ENCODE results near the gene RPL11.
"Not testable (repeated sequence)": the region's sequence is repeated elsewhere in the genome, so short reads cannot be mapped to it uniquely, and the experiment has no call there.

Gene RPL11

DNA sequence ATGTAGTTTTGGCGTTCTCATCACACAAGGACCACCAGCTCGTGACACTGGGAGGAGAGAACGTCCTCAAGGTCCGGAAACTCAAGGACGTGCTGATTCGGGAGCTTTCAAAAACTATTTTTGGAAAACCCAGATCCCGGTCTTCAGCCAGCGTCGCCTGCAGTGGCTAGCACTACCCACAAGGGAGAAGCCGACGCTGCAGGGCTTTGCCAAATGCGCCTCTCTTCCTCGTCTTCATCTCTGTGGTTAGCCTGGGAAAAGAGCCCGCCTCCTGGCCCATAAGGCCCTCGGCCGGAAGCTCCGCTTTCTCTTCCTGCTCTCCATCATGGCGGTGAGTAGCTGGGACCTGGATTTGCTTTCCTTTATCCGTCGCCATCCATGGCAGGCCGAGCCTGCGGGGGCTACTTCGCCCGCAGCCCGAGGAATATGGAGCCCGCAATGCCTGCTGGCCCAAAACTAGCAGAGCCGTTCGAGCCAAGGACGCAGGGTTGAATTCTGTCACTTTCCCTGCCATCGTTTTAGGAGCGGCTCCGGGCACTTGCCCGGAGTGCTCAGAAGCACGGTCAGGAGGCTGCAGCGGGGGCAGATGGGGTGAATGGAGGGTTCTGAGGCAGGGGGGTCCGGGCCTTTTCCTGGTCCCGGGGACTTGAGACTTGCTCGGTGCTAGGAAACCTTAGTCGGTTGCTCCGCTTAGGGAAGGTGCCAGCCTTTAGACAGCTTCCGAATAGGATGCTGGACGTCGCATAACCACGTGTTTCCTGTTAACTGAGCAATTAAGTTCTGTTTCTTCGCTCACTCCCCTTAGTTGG, at the start of gene RPL11:
TSS of gene RPL11 (plus strand) at position 308 of the 809 bp plus-strand sequence. CDS start at position 326, 18 bp downstream.
- peak; percentile 95 for DNase-seq (ENCODE audit: low read depth)

DNA sequence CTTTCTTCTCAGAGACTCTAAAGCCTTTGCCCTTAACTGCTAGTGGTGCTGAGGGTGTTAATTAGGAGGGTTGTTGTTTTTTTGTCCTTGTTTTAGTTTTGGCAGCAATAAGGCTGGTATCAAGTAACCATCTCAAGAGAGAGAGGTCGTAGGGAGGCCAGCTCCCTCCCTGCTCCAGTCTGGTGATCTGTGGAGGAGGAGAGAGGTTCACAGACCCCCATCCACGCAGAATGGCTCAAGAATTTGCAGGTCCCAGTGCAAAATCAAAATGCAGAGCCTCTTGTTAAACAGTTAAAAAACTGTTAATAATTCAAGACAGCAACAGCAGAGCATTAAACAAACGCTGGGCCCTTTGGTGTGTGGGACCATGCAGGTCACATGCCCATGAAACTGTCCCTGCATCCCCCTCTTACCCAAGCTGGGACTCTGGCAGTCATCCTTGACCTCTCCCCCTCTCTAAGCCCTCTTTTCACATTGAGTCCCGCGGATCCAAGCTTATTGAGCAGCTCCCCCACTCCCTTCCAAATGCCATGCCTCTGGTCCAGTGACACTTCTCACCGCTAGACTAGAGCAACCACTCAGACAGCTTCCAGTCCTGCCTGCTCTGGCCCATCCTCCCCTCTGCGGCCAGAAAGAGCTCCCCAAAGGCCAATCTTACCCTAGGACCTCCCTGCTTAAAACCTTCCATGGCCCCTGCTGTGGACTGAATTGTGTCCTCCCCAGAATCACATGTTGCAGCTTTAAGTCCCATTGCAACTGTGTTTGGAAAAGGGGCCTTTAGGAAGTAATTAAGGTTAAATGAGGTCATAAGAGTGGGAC, 47.7 kb upstream of the RPL11 start:
- no peak for DNase-seq (ENCODE audit: low read depth)

DNA sequence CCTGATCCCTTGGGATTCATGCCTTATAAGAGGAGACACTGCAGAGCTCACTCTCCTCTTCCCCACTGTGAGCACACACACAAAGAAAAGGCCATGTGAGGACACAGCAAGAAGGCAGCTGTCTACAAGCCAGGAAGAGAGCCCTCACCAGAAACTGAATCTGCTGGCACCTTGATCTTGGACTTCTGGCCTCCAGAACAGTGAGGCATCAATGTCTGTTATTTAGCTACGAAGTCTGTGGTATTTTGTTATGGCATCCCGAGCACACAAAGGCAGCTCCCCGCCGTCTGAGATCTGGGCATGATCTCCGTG, 47.1 kb upstream of the RPL11 start:
- no peak for DNase-seq (ENCODE audit: low read depth)

- no peak for DNase-seq (ENCODE audit: low read depth)
Observed at GRCh38 chr1:23645338-23645737, 46.3 kb upstream of the RPL11 start.

DNA sequence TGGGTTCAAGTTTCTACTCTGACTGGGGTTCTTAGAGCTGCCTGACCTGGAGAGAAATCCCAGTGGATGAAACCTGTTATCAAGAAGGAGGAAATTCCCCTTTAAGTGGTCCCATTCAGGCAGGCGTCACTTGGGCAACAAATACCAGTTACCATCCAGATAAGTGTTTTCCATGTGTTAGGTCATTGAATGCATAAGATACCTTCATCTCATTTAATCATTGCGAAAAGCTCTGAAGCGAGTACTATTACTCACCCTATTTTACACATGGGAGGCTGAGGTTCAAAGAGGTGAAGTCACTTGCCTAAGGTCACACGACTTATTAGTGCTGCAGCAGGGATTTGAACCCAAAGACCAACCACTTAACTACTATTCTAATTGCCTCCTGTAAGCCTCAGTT, 45.5 kb upstream of the RPL11 start:
- DNase-seq (ENCODE audit: low read depth), result no peak

- DNase-seq (ENCODE audit: low read depth), result no peak
Observed at GRCh38 chr1:23646541-23646940, 45.1 kb upstream of the RPL11 start.

- no peak for DNase-seq (ENCODE audit: low read depth)
Observed at GRCh38 chr1:23648576-23648975, 43.0 kb upstream of the RPL11 start.

GRCh38 chr1:23649157-23649556, 42.4 kb upstream of the RPL11 start:
- not testable (repeated sequence) for DNase-seq (ENCODE audit: low read depth)

- DNase-seq (ENCODE audit: low read depth), result no peak
Observed at GRCh38 chr1:23650344-23650990, 41.1 kb upstream of the RPL11 start.

DNA sequence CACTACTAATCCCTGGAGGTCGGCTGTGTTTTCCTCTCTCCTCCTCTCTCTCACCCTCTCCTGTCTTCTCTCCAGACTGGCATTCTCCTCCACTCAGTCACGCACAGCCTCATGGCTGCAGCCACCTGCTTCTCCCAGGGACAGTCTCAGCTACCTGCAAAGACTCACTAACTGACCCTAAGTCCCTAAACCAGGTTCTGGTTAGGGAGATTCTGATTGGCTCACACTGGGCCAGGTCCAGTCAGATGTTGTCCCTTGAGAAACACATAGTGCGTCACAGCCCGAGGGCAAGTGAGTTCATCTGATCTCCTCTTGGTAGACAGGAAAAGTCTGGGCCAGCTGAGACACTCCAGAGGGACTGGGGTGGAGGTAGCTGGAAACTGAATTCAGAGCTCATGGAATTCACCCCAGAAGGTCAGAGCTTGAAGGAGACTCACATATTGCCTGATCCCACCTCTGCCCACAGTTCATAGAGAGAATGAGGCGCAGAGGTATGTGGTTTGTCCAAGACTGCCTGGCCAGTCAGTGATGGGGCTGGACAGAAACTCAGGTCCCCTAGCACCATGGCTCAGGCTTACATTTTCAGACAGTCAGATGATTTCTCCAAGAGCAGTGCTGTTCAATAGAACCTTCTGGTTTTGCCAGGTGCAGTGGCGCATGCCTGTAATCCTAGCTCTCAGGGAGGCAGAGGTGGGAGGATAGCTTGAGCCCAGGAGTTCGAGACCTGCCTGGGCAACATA, 40.4 kb upstream of the RPL11 start:
- peak; percentile 40 for DNase-seq (ENCODE audit: low read depth)

DNA sequence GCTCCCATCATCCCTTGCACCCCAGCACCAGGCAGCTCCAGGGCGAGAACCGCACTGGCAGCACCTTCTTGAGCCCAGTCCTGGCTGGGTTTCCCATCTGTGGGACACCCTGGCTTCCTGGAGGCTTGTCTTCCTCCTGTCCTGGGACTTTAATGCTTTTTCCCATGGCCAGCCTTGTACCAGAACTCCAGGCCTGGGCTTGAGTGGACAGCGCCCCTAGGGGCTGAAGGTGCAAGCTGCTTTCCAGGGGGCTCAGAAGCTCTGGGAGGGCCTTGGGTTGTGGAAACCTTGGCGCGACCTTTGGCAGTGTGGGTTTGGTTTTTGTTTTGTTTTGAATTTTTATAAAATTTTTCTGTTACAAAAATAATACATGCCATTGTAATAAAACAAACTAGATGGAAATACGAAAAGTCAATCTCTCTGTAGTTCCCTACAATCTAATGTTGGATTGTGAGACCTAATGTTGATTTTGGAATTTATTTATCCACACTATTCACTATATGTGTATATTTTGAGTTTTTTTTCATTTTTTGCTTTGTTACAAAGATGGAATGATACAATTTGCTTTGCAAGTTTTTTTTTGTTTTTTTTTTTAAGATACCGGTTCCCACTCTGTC, 33.8 kb upstream of the RPL11 start:
- DNase-seq (ENCODE audit: low read depth), result no peak

- no peak for DNase-seq (ENCODE audit: low read depth)
Observed at GRCh38 chr1:23660671-23661070, 30.9 kb upstream of the RPL11 start.

DNA sequence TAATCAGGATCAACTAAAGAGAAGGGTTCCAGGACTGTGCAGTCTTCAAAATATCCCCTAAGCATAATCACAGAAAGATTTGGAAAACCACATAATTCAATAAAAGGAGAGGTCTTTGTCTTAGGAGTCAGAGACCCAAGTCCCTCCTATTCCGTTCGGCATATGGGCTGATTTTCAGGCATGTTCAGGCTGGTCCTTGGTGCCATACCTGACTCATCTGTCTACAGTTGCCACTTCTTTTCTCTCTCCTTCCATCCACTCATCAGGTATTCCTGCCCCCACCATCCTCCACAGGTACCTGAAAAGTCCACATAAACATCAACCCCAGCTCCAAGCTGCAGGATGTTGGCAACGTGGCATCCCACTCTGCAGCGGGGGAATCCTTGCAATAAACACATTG, 29.7 kb upstream of the RPL11 start:
- no peak for DNase-seq (ENCODE audit: low read depth)

DNA sequence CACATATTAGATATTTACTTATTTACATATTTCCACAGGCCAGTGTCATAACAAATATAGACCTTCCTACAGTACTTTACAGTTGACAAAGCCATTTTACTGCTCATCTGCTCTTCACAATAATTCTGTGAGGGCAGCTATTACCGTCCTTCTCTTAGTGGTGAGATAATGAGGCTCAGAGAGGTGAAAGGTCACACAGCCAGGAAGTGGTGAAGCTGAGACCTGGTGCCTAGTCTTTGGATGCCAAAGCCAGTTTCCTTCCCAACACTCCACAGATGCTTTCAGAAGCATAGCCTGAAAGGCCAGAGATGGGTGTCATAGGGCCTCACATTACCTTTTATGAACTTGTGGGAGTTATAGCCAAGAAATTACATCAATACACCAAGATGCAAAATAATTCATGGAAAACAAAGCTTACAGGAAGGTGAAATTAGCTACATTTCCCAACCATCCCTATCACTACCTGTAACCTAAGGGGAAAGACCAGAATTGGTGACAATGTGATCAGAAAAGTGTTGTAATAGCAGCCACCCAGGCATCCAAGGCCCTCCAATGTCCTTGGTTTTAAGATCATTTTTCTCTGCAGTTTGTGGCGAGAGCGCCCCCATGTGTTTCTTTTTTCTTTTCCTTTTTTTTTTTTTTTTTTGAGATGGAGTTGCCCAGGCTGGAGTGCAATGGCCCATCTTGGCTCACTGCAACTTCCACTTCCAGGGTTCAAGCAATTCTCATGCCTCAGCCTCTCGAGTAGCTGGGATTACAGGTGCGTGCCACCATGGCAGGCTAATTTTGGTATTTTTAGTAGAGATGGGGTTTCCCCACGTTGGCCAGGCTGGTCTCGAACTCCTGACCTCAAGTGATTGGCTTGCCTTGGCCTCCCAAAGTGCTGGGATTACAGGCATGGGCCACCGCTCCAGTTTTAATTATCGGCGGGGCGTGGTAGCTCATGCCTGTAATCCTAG, 26.5 kb upstream of the RPL11 start:
- no peak for DNase-seq (ENCODE audit: low read depth)

DNA sequence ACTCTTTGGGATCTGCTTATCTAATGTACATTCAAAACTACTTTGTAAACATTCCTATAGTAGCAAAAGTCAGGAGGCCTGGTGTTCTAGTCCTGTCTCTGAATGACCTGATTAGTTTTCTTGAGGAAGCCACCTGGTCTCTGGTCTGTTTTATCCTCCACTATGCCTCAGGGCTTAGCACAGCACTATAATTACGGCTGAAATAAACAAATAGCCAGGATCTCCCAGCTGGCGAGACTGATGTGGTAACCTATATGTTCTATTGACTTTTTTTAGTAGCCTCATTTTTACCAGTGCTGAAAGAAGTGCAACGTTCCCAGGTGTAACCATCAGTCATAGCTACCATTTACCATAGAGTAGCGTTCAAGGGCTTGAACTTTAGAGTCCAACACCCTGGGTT, 24.2 kb upstream of the RPL11 start:
- no peak for DNase-seq (ENCODE audit: low read depth)

DNA sequence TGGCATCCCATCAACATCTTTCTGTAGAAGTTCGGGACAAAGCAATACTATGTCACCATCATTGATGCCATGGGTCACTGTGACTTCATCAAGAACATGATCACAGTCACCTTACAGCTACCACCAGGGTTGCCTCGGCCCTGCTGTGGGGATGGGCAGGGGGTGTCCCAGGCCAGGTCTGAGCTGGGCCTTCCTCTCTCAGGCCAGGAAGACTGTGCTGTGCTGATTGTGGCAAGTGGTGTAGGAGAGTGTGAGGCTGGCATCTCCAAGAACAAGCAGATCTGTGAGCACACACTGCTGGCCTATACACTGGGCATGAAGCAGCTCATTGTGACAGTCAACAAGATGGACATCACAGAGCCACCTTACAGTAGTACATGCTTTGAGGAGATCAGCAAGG, 20.9 kb upstream of the RPL11 start:
- no peak for DNase-seq (ENCODE audit: low read depth)

DNA sequence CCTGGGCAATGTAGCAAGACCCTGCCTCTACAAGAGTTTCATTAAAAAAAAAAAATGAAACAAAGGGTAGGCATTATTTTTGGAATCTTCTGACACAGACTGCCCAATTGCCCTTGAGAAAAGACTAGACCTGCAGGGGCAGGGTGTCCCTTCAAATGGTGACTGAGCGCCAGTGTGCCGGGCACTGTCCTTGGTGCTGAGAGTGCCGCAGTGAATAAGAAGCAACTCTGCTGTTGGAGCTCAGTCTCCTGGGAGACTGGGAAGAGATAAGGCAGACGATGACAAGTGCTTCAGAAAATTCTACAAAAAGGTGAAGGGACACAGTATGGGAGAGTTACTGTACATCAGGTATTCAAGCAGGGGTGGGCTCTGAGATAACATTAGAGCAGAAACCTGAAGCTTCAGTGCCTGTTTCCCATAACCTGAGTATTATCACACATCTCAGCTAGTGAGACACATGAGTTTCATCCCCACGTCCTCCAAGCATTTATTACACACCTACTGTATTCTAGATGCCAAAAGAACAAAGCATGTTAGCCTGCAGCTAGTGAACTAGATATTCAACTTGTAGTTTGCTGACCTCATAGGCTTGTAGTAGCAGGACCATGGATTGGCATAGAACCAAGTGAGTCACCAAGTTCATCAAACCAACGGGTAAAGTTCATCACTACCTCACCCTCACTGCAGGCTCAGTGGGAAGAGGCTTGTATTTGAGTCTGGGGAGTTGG, 18.4 kb upstream of the RPL11 start:
- DNase-seq (ENCODE audit: low read depth), result peak; percentile 44

- no peak for DNase-seq (ENCODE audit: low read depth)
Observed at GRCh38 chr1:23679815-23680214, 11.8 kb upstream of the RPL11 start.

GRCh38 chr1:23682946-23683345, 8.7 kb upstream of the RPL11 start:
- no peak for DNase-seq (ENCODE audit: low read depth)

GRCh38 chr1:23684415-23684814, 7.2 kb upstream of the RPL11 start:
- DNase-seq (ENCODE audit: low read depth), result no peak
